Glomerular visceral epithelial cell (primary cell): Measurements from ENCODE around the gene TMEM156.
A peak's percentile ranks its signal among the peaks of the same experiment; 100 is the strongest.

Experiments used
- DNase-seq: peaks from one replicate; pipeline ENCODE4 v3.0.0-alpha.2; 2016; ENCODE audit errors: extremely low spot score

TMEM156 gene

DNA sequence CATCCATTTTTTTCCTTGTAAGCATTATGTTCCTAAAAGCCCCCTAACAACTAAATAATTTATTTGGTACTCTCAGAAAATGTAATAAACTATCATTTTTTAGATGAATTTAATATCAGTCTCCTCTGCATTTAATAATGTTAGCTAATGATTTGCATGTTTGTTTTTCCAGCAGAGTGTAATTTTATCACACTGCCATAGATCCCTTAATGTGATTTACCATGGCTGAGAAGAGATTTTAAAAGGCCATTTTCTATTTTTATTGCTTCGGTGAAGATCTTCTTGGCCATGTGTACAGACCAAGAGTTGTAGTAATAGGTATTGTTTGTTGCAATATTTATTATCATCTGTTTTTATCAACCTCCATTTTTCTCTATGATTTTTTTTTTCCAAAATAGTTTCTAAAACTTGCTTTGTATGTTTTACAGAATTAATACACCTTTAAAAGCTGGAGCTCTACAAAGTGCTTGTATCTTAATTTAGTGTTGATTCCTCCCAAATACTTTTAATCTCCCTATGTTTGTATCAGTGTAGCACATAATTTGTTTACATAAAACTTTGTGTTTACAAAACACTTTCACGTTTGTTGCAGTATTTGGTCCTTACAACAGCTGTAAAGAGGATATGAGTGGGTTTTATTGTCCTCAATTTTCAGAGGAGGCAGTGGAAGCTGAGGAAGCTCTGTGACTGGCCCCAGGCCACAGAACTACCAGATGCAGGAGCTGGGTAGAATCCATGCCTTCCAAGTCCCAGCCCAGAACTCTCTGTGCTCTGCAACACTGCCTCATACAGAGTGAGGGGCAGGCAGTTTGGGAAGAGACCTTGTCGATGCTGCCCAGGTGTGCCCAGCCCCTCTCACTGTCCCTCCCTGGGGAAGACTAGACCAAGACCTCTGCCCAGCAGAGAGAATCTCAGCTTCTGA, 106.5 kb downstream of the TMEM156 start:
- no peak for DNase-seq

DNA sequence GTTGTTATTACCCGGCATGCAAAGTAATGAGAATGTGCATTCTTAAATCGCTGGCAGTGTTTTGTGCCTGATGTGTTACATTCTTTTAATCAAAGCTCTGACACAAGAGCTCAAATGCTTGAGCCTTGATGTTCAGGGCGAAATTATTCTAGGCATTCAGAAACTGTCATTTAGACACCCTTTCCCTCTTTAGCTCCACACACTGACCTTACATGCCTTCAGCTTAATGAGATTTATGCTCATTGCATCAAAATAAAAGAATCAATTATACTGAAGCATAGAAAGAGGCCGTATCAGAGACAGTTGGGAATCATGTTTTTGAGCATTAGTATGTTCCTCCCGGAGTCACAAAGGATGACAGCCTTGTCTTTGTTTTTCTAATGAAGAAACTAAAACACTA, 107.9 kb downstream of the TMEM156 start:
- DNase-seq = no peak

DNA sequence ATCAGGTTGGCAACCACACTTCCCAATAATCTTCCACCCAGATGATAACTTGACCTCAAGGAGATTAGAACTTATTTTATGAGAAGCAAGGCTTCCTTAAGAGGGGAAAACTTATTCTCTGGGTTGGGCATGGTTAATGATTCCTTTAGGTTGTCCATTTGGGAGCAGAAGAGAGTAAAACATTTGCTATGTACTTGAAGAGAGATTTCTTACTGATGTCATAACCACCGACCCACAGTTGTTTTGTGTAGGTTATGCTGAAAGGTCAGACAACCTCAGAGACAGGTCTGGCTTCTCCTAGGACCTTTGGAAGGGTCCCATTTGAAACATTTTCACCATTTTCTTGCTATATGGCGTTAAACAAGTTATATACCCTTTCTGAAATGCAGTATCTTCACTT, 108.5 kb downstream of the TMEM156 start:
- DNase-seq = peak; percentile 24

DNA sequence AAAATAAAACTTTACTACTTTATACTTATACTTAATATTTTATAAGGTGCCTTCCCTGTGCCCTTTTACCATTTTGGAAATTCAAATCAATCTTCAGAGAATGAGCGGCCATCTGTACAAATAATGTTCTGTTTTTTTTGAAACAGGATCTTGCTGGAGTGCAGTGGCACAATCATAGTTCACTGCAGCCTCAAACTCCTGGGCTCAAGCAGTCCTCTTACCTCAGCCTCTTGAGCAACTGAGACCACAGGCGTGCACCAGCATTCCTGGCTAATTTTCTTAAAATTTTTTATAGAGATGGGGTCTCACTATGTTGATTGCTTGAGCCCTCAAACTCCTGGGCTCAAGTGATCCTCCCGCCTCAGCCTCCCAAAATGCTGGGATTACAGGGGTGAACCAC, 111.1 kb downstream of the TMEM156 start:
- no peak for DNase-seq

DNA sequence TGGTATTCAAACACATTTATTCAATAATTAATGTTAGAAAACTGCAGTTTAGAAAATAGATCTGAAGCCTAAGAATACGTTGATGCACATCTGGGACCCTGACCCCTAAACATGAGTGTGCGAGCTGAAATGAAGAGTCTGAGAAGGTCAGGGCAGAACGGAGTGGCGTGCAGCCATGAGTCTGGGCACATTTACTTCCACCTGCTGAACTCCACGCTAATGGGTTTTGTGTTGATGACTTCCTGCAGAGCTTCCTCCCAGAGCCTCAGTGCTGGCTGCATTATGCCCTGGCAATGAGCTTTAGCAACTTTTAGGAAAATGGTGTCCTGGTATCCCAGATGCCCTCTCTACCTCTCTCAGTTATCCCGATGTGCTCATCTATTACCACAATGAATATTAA, 111.5 kb downstream of the TMEM156 start:
- no peak for DNase-seq

DNA sequence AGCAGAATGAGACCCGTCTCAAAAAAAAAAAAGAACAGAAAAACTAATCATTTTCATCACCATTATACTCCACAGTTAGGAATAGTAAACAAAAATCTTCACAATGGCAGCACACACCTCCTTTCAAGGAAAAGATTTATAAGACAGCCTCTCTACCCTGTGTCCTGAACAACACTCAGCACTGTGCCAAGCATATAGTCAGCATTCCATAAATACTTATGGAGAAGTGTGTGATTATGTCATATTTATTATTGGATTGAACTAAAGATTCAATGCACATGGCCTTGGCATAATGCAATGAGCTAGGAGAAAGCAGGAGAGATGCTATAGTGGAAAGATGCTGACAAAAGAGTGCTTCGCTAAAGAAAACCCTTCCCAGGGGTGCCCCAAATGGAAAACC, 112.0 kb downstream of the TMEM156 start:
- DNase-seq = no peak

DNA sequence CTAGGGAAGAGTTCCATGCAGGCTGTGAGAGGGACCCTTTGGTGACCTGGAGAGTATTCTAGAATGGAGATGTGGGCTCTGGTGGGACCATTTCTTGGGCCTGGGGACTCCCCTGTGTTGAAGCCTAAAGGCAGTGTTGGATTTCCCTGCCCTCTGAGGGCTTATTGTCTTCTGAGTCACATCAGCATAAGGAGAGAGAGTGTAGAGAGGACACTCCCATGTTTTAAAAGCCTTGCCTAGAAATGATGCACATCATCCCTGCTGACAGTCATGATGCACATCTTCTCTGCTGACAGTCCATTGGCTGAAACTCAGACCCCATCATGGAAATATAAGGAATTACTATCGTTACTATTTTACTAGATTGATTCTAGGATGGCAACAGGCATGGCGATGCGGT, 112.7 kb downstream of the TMEM156 start:
- DNase-seq = no peak

DNA sequence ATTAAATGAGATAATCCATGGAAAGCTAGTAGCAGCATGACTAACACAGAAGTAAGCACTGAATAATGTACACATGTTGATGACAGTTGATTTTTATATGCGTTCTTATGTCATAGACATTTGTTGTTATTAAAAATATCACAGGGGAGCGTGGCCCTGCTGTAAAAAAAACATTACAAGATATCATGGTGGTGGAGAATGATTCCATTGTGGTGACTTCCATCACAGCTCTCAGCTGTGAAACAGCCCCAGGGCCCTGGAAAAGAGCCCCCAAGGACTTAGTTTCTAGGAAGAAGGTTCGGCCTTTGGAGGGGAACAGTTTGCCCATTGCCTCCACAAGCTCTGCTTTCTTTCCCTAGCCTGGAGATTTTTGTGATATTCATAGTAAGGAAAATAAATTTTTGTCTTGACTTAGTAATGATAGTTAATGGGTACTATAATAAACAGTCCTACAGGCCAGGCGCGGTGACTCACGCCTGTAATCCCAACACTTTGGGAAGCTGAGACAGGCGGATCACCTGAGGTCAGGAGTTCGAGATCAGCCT, 114.7 kb downstream of the TMEM156 start:
- DNase-seq = no peak
